Adrenal gland (tissue), 5 donors: ENCODE data around the gene RRP1.
A peak's percentile ranks its signal among the peaks of the same experiment; 100 is the strongest.

Source experiments
- CTCF ChIP-seq, 6 experiments: fragments of 450-650 bp in 4 of 6; fragments of 200-600 bp in 2 of 6; sonication (generic) in 1 of 6; IDR thresholded peaks; 1 replicate in 5 of 6; 2 replicates in 1 of 6; pipeline versions ENCODE4 v1.5.1 to v1.8.0; 2016 to 2021; ENCODE audit warnings: antibody characterized with exemption in 6 of 6, mild to moderate bottlenecking in 2 of 6, moderate library complexity in 1 of 6
- POLR2A ChIP-seq, 2 donors: fragments of 450-650 bp; IDR thresholded peaks; one replicate each; pipeline ENCODE4 v1.6.1; 2017; ENCODE audit warnings: antibody characterized with exemption in 2 of 2, mild to moderate bottlenecking in 2 of 2, moderate library complexity in 1 of 2
- donor health status: DM: no; HTN: no; CAD: no.

- TF ChIP-seq CTCF (IDR thresholded peaks at IDR 0.05) (peak; percentile 49 to 100 (median 88)), POLR2A (IDR thresholded peaks at IDR 0.05) (peak; percentile 14 to 66)
Observed at GRCh38 chr21:43789276-43790009, at the start of gene RRP1.
